NCI-H2196 treated with DMSO at 0.1 percent for 48 hours (cell line): ENCODE results near the gene LRRC45.

ENCODE experiments used
- DNase-seq: peaks from one replicate; lab custom pipeline; 2025; ENCODE audit not compliant: unreplicated experiment; lab: John Stamatoyannopoulos, UW

Gene LRRC45

GRCh38 chr17:82018989-82019689 lies 4.0 kb upstream of the LRRC45 start:
- no peak for DNase-seq

- peak; percentile 62 for DNase-seq
Measured at GRCh38 chr17:82019690-82020571, 3.2 kb upstream of the LRRC45 start.

- no peak for DNase-seq
Measured at GRCh38 chr17:82020572-82021106, 2.5 kb upstream of the LRRC45 start.

- DNase-seq = peak; percentile 75
Measured at GRCh38 chr17:82021107-82021899, 1.8 kb upstream of the LRRC45 start.

- DNase-seq = no peak
Measured at GRCh38 chr17:82021900-82022309, 1.2 kb upstream of the LRRC45 start.

GRCh38 chr17:82022310-82022980 lies 660 bp upstream of the LRRC45 start, which contains the start of gene CENPX:
Gene CENPX (minus strand): TSS chr17:82022878. CDS start chr17:82022861, 17 bp downstream.
- no peak for DNase-seq

GRCh38 chr17:82023447-82024241 lies 539 bp downstream of the LRRC45 start:
- DNase-seq = no peak

GRCh38 chr17:82024859-82025258 lies 1.8 kb downstream of the LRRC45 start:
- no peak for DNase-seq

GRCh38 chr17:82025401-82026107 lies 2.4 kb downstream of the LRRC45 start:
- DNase-seq = no peak

GRCh38 chr17:82028246-82028645 lies 5.1 kb downstream of the LRRC45 start:
- DNase-seq = no peak

- DNase-seq = no peak
Measured at GRCh38 chr17:82028966-82029365, 5.9 kb downstream of the LRRC45 start.

GRCh38 chr17:82029391-82029790 lies 6.3 kb downstream of the LRRC45 start:
- no peak for DNase-seq

- no peak for DNase-seq
Measured at GRCh38 chr17:82029990-82030469, 6.9 kb downstream of the LRRC45 start.

GRCh38 chr17:82030470-82031302 lies 7.6 kb downstream of the LRRC45 start:
- peak; percentile 93 for DNase-seq

- peak; percentile 30 for DNase-seq
Measured at GRCh38 chr17:82031303-82031884, 8.3 kb downstream of the LRRC45 start, which contains the start of gene RAC3. Gene RAC3 (plus strand): TSS chr17:82031678. CDS start chr17:82031762, 84 bp downstream.

GRCh38 chr17:82031885-82032627 lies 9.0 kb downstream of the LRRC45 start:
- peak; percentile 56 for DNase-seq
